H1 (cell line): Measurements from ENCODE around the gene MEGF11. TPM values are rescaled to one million over a fixed set of nuclear protein-coding genes. Genes with fewer than 3 reads are reported as not detected.

Source experiments
- CBX5 ChIP-seq: fragments of 300-800, 300-1000 bp; sonication (generic); IDR thresholded peaks from 2 replicates; pipeline ENCODE4 v1.7.1; 2016; ENCODE audit warnings: antibody characterized with exemption, low read length, low read depth
- GTF2F1 ChIP-seq: IDR thresholded peaks from 2 replicates; pipeline ENCODE4 v1.6.1; 2012; ENCODE audit warnings: low read depth, low read length, improper control_type of control experiment, borderline replicate concordance
- JUND ChIP-seq: IDR thresholded peaks from 2 replicates; pipeline ENCODE4 v1.6.1; 2011; ENCODE audit warnings: mild to moderate bottlenecking, improper control_type of control experiment, low read length
- KDM4A ChIP-seq: IDR thresholded peaks from one replicate; pipeline ENCODE4 v1.7.1; 2012; ENCODE audit warnings: low read depth, mild to moderate bottlenecking, moderate library complexity, low read length, inconsistent platforms; ENCODE audit not compliant: severe bottlenecking
- RNF2 ChIP-seq: fragments of 200-900, 300-1000 bp; sonication (generic); IDR thresholded peaks from 2 replicates; pipeline ENCODE4 v1.7.1; 2016; ENCODE audit warnings: borderline replicate concordance, low read depth, mild to moderate bottlenecking, antibody characterized with exemption, low read length; ENCODE audit not compliant: poor library complexity, severe bottlenecking; ENCODE audit errors: missing control alignments
- polyA plus RNA-seq, 7 experiments: library from polyadenylated mRNA; depleted of rRNA in 3 of 7; stranded (reverse) in 5 of 7; unstranded in 2 of 7; fragments of >200 nt in 5 of 7; fragments of 200-250 nt in 2 of 7; gene quantifications; 1 replicate in 5 of 7; 2 replicates in 1 of 7; 4 replicates in 1 of 7; pipeline versions ENCODE4 v1.2.1 to v1.2.3, GENCODE V29; 2011 to 2013; ENCODE audit warnings: missing spikeins in 2 of 7, mixed read lengths in 2 of 7
- total RNA-seq: library from RNA; stranded (reverse); fragmentation: NEBNext Ultra II Directional; extraction: Animal tissue kit (Norgen Biotek cat#: 25700); gene quantifications from 2 replicates; pipeline ENCODE4 v1.2.1, GENCODE V29; 2021

Gene MEGF11
- total and polyA plus RNA-seq, 2 of the 8 experiments (the other 6 are each of a cell fraction or from before 2014, with no cell fraction given) = 4.4 to 4.8 TPM

- no peak for TF ChIP-seq RNF2
- no peak for TF ChIP-seq CBX5
- TF ChIP-seq JUND = no peak
- TF ChIP-seq GTF2F1 = no peak
- no peak for TF ChIP-seq KDM4A
- TF ChIP-seq, all 59 proteins: peak for 0
Observed at GRCh38 chr15:66235866-66236265, 17.7 kb downstream of the MEGF11 start (continued).
